ENCODE measurements around the gene LLPH.
A peak's percentile ranks its signal among the peaks of the same experiment; 100 is the strongest.
"Not testable (repeated sequence)": the region's sequence is repeated elsewhere in the genome, so short reads cannot be mapped to it uniquely, and the experiment has no call there.

LLPH gene

DNA sequence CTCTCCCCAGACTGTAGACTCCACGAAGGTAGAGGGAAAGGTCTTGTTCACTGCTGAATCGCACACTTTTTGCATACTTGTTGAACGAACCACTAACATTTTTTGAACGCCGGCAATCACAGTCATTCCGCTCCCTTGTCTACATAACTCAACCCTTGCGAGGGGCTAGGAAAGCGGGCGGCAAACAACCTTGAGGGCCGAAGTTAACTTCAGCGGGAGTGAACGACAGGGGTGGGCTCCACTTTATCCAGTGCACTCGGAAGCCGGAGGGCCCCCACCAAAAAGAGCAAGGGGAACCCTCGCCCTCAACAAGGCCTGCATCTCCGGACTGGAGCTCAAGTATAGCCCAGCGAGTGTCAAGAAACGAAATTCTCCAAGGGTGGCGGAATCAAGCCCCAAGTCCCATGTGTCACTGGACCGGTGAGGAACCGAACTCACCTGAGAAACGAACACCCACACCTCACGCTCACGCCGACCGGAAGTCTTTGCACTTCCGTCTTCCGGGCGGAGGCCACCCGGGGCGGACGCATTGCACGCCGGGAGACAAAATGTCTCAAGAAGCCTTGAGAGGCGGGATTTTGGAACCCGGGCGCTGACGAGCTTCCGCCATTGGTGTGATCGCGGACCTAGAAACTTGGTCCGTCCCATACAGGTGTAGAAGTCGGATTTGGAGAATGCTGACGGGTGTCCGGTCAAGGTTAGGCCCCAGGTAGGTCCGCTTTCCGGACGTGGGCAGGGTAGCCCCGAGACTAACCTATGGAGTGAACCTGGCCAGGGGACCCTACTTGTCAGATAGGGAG lies at the start of gene LLPH:
TSS of gene LLPH (minus strand) at position 484 of the 800 bp plus-strand sequence. CDS start 1,644 bp downstream, outside the sequence.
- H3K27ac ChIP-seq: peak within 1 kb of the TSS; percentile 88
- no peak for TF ChIP-seq ZFX (IDR thresholded peaks at IDR 0.05; ENCODE audit: borderline replicate concordance)
- TF ChIP-seq, protein P1, sequence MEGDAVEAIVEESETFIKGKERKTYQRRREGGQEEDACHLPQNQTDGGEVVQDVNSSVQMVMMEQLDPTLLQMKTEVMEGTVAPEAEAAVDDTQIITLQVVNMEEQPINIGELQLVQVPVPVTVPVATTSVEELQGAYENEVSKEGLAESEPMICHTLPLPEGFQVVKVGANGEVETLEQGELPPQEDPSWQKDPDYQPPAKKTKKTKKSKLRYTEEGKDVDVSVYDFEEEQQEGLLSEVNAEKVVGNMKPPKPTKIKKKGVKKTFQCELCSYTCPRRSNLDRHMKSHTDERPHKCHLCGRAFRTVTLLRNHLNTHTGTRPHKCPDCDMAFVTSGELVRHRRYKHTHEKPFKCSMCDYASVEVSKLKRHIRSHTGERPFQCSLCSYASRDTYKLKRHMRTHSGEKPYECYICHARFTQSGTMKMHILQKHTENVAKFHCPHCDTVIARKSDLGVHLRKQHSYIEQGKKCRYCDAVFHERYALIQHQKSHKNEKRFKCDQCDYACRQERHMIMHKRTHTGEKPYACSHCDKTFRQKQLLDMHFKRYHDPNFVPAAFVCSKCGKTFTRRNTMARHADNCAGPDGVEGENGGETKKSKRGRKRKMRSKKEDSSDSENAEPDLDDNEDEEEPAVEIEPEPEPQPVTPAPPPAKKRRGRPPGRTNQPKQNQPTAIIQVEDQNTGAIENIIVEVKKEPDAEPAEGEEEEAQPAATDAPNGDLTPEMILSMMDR (IDR thresholded peaks at IDR 0.05): no peak

DNA sequence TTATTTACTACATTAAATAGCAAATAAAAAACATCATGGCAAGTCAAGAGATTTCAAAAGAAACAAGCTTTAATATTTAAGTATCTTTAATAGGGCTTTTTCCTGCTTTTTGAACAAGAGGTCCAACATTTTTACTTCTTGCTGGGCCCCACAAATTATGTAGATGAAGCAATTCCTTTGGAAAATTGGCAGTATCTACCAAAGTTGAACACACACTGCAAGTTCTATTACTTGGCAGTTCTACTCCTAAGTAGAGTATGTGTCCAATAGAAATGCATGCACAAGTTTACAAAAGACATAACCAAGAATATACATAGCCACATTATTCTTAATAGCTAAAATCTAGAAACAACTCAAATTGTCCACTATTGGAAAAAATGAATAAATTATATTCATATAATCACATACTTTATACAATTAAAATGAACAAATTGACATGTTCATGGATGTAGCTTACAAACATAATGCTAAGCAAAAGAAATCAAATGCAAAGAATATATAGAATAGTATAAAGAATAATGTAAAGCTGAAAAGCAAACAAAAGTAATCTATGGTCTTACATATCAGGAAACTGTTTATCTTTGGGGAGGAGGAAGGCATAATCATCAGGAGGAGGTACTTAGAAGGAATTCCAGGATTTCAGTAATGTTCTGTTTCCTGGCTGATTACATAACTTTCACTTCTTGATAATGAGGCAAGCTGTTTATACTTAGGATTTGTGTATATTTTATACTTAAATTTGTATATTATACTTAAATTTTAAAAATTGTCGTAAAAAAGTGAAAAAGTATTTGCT lies 45.8 kb upstream of the LLPH start:
- no peak overlapping the region for H3K27ac ChIP-seq
- TF ChIP-seq, protein P1 (IDR thresholded peaks at IDR 0.05): no peak
- TF ChIP-seq ZFX (IDR thresholded peaks at IDR 0.05; ENCODE audit: borderline replicate concordance): no peak

DNA sequence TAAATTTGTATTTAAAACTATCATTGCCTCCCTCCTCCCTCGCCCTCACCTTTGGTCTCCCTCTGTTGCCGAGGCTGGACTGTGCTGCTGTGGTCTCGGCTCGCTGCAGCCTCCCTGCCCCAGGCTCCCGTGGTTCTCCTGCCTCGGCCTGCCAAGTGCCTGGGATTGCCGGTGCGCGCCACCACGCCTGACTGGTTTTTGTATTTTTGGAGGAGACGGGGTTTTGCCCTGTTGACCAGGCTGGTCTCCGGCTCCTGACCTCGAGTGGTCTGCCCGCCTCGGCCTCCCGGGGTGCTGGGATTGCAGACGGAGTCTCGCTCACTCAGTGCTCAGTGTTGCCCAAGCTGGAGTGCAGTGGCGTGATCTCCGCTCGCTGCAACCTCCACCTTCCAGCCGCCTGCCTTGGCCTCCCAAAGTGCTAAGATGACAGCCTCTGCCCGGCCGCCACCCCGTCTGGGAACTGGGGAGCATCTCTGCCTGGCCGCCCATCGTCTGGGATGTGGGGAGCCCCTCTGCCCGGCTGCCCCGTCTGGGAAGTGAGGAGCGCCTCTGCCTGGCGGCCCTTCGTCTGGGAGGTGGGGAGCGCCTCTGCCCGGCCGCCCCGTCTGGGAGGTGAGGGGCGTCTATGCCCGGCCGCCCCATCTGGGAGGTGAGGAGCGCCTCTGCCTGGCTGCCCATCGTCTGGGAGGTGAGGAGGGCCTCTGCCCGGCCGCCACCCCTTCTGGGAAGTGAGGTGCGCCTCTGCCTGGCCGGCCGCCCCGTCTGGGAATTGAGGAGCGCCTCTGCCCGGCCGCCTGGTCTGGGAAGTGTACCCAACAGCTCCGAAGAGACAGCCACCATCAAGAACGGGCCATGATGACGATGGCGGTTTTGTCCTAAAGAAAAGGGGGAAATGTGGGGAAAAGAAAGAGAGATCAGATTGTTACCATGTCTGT lies 44.1 kb upstream of the LLPH start:
- not testable (repeated sequence) for H3K27ac ChIP-seq

DNA sequence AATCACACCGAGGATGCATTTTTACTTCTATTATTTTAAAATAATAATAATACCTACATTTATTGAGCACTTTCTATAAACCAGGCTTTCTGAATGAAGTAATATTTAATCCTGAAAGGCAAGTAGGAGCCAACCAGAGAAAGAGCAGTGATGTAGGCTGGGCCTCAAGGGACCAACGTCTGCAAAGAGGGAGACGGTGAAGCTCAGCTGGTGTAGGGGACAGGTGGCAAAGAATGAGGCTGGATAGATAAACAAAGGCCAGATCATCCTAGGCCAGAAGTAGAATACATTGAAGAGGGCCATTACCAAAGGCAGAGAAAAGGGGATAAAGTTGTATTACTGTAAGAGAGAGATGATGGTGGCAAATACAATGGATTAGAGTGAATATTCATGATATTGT lies 40.1 kb upstream of the LLPH start:
- no peak overlapping the region for H3K27ac ChIP-seq
- no peak for TF ChIP-seq ZFX (IDR thresholded peaks at IDR 0.05; ENCODE audit: borderline replicate concordance)
- TF ChIP-seq, protein P1 (IDR thresholded peaks at IDR 0.05): no peak

DNA sequence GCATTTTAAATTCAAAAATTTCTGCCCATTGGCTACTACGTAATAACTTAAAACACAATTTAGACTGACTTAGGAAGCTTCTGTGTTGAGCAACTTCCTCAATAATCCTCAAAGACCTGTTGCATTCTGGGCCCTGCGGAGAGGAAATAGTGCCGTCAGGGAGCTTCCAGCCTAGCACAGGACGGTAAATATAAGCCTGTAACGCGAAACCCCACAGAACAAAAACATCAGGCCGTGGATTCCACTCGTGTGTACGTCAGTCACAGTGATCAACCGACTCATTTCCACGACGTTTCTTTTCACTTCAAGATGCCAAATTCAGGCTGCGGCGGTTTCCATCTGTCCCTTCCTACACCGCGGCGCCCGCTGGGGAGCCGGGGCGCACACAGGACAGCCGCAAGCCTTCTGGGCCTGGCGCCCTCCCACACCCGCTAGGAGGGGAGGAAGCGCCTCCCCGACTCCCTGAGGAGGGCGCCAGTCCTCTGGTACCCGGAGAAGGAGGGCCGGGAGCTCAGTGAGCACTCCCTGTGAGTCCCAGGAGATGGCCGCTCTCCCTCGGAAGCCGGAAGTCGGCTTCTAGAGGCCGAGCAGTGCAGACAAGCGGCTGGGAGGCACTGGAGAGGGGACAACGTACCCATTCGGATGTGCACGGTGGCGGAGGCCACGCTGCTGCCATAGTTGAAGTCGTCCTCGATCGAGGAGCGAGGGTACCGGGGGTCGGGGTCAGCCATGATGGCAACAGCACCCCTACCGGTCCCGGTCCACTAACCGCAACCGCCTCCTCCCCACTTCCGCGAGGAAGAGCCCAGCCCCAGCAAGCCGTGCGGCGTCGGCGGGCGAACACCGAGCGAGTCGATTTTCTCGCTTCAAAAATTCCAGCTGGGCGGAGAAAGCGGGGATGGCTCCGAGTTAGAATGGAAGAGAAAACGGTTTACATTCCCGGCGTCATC lies 38.9 kb upstream of the LLPH start, which contains the start of gene TMBIM4:
TSS of gene TMBIM4 (minus strand) at position 776 of the 950 bp plus-strand sequence. CDS start at position 731, 45 bp downstream.
- peak within 1 kb of the TSS; percentile 95 for H3K27ac ChIP-seq
- no peak for TF ChIP-seq ZFX (IDR thresholded peaks at IDR 0.05; ENCODE audit: borderline replicate concordance)
- TF ChIP-seq, protein P1 (IDR thresholded peaks at IDR 0.05): peak; percentile 81

DNA sequence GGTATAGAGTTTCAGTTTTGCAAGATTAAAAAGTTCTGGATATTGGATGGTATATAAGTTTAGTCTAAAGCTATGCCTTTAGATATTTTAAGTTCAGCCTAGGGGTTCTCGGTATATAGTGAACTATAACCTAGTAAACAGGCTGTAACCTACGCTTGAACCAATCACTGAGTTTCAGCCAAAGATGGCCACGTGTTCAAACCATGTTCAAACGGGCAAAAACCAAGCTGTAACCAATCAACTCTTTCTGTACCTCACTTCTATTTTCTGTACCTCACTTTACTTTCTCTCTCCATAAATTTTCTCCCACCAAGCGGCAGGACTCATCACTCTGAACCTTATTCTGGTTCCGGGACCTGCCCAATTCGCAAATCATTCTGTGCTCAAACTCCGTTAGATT lies 37.9 kb upstream of the LLPH start:
- TF ChIP-seq, protein P1 (IDR thresholded peaks at IDR 0.05): no peak
- no peak for TF ChIP-seq ZFX (IDR thresholded peaks at IDR 0.05; ENCODE audit: borderline replicate concordance)
- peak overlapping the region; percentile 95 for H3K27ac ChIP-seq

All from 22Rv1 (cell line).